Chondrocyte (in vitro differentiated cells): Measurements from ENCODE around the gene ATP6V0A4. TPM values are rescaled to one million over a fixed set of nuclear protein-coding genes. Genes with fewer than 3 reads are reported as not detected.

Experiments used
- DNase-seq: peaks from one replicate; pipeline ENCODE4 v3.0.0; 2021; ENCODE audit warnings: mixed read lengths, low spot score
- H3K27ac Mint-ChIP-seq: one replicate; pipeline ENCODE4 v1.8.0; 2021; ENCODE audit warnings: mild to moderate bottlenecking, moderate library complexity, mixed read lengths; ENCODE audit not compliant: unreplicated experiment
- H3K27me3 Mint-ChIP-seq: 2 replicates; pipeline ENCODE4 v1.8.0; 2021; ENCODE audit warnings: low read depth, mixed read lengths
- H3K36me3 Mint-ChIP-seq: 2 replicates; pipeline ENCODE4 v1.8.0; 2021; ENCODE audit warnings: low read depth, mixed read lengths
- H3K4me1 Mint-ChIP-seq: 2 replicates; pipeline ENCODE4 v1.8.0; 2021; ENCODE audit warnings: low read depth, mild to moderate bottlenecking, mixed read lengths
- H3K4me3 Mint-ChIP-seq: one replicate; pipeline ENCODE4 v1.8.0; 2021; ENCODE audit warnings: mild to moderate bottlenecking, moderate library complexity, mixed read lengths; ENCODE audit not compliant: unreplicated experiment
- H3K9me3 Mint-ChIP-seq: 2 replicates; pipeline ENCODE4 v1.8.0; 2021; ENCODE audit warnings: low read depth, mixed read lengths
- CTCF ChIP-seq: fragments of 200-600 bp; sonication (generic); IDR thresholded peaks from 2 replicates; pipeline ENCODE4 v1.5.0; 2021; ENCODE audit warnings: antibody characterized with exemption, mild to moderate bottlenecking, moderate library complexity
- total RNA-seq: library from RNA; stranded (reverse); gene quantifications from 3 replicates; pipeline ENCODE4 v1.2.1, GENCODE V29; 2021

The ATP6V0A4 gene
- total RNA-seq, 1 donor from 2014 or later, result 0.35 TPM

DNA sequence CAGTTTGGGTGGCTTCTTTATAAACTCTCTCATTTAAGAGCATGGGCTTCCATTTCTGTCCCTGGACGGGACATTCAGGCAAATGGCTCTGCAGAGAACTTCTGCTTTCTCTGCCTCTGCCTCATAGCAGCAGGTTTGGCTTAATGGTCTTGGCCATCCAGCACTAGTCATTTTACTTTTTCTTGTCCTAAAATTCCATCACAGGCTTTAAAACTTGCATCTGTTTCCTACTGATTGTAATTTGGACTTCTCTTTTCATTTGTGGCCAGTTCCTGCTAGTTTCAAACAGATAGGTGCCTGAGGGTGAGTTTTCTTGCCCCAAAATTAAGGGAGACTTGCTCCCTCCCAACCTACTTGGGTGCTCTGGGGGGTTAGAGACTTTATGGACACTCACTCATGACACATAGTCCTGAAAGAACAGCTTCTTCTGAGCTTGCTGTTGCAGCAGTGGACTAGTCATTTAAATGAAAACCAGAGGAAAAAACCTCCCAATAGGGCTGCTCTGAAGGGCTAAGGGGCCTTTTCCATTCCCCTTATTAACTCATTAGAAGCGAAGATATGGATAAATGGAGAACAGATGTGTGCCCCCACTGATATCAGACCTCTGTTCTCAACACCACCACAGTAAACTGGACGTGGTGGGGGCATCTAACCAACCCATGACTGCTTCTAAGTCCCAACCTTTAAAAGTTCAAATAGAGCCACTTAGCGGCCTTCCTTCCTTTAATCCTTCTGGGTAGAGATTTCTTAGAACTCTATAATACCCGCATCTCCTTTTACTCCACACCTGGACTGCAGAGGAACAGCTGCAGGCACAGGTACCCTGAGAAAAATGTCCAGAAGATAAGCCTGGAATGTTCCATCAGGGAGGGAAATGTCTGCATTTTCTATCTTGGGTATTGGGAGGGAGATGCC is 135.7 kb downstream of the ATP6V0A4 start:
- no peak for TF ChIP-seq CTCF
- Mint-ChIP-seq H3K27ac (no peak overlapping the region), H3K36me3 (no peaks in the 10 kb centered on the region), H3K9me3 (no peaks in the 10 kb centered on the region), H3K4me1 (peaks cover 48% of the 10 kb centered on the region), H3K4me3 (no peak overlapping the region), H3K27me3 (no peaks in the 10 kb centered on the region)
- no peak for DNase-seq

DNA sequence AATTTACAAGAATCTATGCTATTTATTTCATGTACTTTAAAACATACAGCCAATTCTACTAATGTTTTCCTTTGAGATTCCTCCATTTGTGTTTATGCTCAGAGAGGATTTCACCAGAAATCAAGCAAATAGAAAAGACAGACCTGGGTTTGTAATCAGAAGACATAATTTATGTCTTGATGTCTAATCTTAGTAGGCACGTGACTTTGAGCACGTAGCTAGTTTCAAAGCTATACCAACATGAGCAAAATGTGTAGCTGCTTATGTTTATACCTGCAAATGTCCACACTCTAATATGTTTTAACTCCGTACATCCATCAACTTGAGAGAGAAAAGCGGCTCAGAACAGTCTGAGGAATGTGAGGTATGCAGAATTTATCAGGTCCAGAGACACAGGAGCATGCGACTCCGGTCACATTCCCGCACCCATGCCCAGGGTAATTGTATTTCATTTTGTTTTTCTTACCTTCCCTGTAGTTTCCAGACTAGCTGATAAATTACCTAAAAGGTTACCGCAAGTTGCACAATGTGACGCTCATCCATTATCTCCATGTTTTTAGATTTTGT is 136.8 kb downstream of the ATP6V0A4 start:
- TF ChIP-seq CTCF, result no peak
- Mint-ChIP-seq H3K4me1 (peaks cover 41% of the 10 kb centered on the region), H3K27me3 (no peaks in the 10 kb centered on the region), H3K27ac (no peak overlapping the region), H3K9me3 (no peaks in the 10 kb centered on the region), H3K36me3 (no peaks in the 10 kb centered on the region), H3K4me3 (no peak overlapping the region)
- DNase-seq, result no peak

- no peak for TF ChIP-seq CTCF
- Mint-ChIP-seq H3K27ac (no peak overlapping the region), H3K4me3 (no peak overlapping the region), H3K9me3 (peaks cover 5% of the 10 kb centered on the region), H3K27me3 (no peaks in the 10 kb centered on the region), H3K4me1 (peaks cover 28% of the 10 kb centered on the region), H3K36me3 (no peaks in the 10 kb centered on the region)
- no peak for DNase-seq
Observed at GRCh38 chr7:138658889-138659288, 139.1 kb downstream of the ATP6V0A4 start.

- peaks cover 18% of the 10 kb centered on the region for H3K4me1 Mint-ChIP-seq
- TF ChIP-seq CTCF, result no peak
- no peak for DNase-seq
- no peak overlapping the region for H3K4me3 Mint-ChIP-seq
- no peak overlapping the region for H3K27ac Mint-ChIP-seq
- no peaks in the 10 kb centered on the region for H3K36me3 Mint-ChIP-seq
- H3K9me3 Mint-ChIP-seq, result peaks cover 8% of the 10 kb centered on the region
- no peaks in the 10 kb centered on the region for H3K27me3 Mint-ChIP-seq
Observed at GRCh38 chr7:138657854-138658386, 140.1 kb downstream of the ATP6V0A4 start.

DNA sequence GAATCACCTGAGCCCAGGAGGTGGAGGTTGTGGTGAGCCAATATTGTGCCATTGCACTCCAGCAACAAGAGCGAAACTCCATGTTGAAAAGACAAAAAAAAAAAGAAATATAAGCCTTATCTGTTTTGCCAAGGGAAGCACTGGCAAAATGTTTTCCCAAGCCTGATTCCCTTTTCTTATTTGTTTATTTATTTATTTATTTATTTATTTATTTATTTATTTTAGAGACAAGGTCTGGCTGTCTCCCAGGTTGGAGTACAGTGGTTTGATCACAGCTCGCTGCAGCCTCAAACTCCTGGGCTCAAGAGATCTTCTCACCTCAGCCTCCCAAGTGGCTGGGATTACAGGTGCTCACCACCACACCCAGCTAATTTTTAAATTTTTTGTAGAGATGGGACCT is 141.0 kb downstream of the ATP6V0A4 start:
- no peaks in the 10 kb centered on the region for H3K27me3 Mint-ChIP-seq
- H3K9me3 Mint-ChIP-seq, result peaks cover 11% of the 10 kb centered on the region
- no peak overlapping the region for H3K4me3 Mint-ChIP-seq
- no peak overlapping the region for H3K27ac Mint-ChIP-seq
- no peak for TF ChIP-seq CTCF
- peaks cover 12% of the 10 kb centered on the region for H3K4me1 Mint-ChIP-seq
- DNase-seq, result no peak
- no peaks in the 10 kb centered on the region for H3K36me3 Mint-ChIP-seq
